ENCODE measurements around the gene GSE1. TPM values are rescaled to one million over a fixed set of nuclear protein-coding genes. Genes with fewer than 3 reads are reported as not detected.

GSE1 gene
- total and polyA plus RNA-seq, 9 of the 15 experiments (the other 6 are each of a cell fraction or from before 2014, with no cell fraction given) = 12.2 to 244 (median 57.9) TPM

DNA sequence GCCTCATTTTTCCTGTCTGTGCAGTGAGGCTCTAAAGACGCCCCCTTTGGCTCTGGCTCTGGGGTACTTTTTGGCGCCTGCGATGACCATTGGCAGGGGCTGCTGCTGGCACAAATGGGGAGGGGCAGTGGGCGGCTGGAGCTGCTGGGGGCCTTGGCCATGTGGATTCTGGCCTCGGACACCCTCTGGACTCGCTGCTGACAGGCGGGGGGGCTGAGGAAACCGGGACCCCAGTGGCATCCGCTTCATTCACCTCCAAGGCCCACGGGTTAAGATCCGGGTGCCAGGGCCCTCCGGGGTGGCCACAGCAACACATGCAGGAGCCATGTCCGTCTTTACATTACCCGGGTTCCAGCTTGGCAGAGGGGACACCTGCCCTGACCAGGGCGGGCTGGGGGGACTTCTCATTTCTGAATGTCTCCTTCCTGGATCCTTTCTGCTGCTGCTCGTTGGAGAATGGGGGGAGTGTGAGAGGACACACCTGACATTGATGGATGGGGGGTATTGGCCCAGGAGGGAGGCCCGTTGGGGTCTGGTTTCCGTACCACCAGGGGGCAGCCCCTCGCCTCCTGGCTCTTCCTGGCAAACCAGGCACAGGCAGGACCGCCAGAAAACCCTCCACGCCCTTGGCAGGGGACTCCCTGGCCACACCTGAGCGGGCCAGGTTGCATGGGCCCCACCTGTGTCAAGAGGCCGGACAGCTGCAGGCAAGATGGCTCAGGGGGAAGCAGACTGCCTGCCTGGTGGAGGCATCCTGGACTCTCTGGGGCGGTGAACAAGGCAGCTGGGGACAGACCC, 21.8 kb downstream of the GSE1 start (continued):
- TF ChIP-seq TEAD1 (CRISPR knock-in tag; IDR thresholded peaks at IDR 0.05) (no peak), ZNF699 (CRISPR knock-in tag; IDR thresholded peaks at IDR 0.05; ENCODE audit: insufficient replicate concordance) (no peak), SIN3B (IDR thresholded peaks at IDR 0.05; ENCODE audit: low read depth) (no peak), RBM22 (IDR thresholded peaks at IDR 0.05; ENCODE audit: low read depth, low read length, poor library complexity, severe bottlenecking) (peak; percentile 40), MECOM (CRISPR knock-in tag; IDR thresholded peaks at IDR 0.05) (no peak), HNRNPH1 (optimal IDR thresholded peaks at IDR 0.05; ENCODE audit: low read depth, low read length) (no peak), PTBP1 (IDR thresholded peaks at IDR 0.05; ENCODE audit: low read depth, low read length) (no peak), ZNF696 (CRISPR knock-in tag; conservative IDR thresholded peaks at IDR 0.05) (no peak), KLF16 (IDR thresholded peaks at IDR 0.05) (no peak), SAFB2 (IDR thresholded peaks at IDR 0.05; ENCODE audit: borderline replicate concordance, low read depth, low read length, severe bottlenecking) (no peak), MTA3 (IDR thresholded peaks at IDR 0.05; ENCODE audit: borderline replicate concordance) (no peak), YBX1 (IDR thresholded peaks at IDR 0.05) (no peak), MCM7 (IDR thresholded peaks at IDR 0.05) (no peak), GATA2 (CRISPR knock-in tag; IDR thresholded peaks at IDR 0.05) (no peak)
- TF ChIP-seq, protein P1, sequence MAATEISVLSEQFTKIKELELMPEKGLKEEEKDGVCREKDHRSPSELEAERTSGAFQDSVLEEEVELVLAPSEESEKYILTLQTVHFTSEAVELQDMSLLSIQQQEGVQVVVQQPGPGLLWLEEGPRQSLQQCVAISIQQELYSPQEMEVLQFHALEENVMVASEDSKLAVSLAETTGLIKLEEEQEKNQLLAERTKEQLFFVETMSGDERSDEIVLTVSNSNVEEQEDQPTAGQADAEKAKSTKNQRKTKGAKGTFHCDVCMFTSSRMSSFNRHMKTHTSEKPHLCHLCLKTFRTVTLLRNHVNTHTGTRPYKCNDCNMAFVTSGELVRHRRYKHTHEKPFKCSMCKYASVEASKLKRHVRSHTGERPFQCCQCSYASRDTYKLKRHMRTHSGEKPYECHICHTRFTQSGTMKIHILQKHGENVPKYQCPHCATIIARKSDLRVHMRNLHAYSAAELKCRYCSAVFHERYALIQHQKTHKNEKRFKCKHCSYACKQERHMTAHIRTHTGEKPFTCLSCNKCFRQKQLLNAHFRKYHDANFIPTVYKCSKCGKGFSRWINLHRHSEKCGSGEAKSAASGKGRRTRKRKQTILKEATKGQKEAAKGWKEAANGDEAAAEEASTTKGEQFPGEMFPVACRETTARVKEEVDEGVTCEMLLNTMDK (IDR thresholded peaks at IDR 0.05; ENCODE audit: borderline replicate concordance, insufficient read depth, low read depth, low read length, poor library complexity, severe bottlenecking) = peak; percentile 4
- TF ChIP-seq, protein P2, sequence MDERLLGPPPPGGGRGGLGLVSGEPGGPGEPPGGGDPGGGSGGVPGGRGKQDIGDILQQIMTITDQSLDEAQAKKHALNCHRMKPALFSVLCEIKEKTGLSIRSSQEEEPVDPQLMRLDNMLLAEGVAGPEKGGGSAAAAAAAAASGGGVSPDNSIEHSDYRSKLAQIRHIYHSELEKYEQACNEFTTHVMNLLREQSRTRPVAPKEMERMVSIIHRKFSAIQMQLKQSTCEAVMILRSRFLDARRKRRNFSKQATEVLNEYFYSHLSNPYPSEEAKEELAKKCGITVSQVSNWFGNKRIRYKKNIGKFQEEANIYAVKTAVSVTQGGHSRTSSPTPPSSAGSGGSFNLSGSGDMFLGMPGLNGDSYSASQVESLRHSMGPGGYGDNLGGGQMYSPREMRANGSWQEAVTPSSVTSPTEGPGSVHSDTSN (CRISPR knock-in tag; IDR thresholded peaks at IDR 0.05; ENCODE audit: low read depth) = no peak
- TF ChIP-seq, protein P2 (tag; conservative IDR thresholded peaks at IDR 0.05; ENCODE audit: low read depth) = peak; percentile 41
- TF ChIP-seq, protein P3, sequence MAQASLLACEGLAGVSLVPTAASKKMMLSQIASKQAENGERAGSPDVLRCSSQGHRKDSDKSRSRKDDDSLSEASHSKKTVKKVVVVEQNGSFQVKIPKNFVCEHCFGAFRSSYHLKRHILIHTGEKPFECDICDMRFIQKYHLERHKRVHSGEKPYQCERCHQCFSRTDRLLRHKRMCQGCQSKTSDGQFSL (CRISPR knock-in tag; IDR thresholded peaks at IDR 0.05) = 0 out of 2 replicates have a peak, but pooled peaks have one; percentile 26
- TF ChIP-seq, protein P3 (tag; IDR thresholded peaks at IDR 0.05) = no peak
- TF ChIP-seq, protein P4, sequence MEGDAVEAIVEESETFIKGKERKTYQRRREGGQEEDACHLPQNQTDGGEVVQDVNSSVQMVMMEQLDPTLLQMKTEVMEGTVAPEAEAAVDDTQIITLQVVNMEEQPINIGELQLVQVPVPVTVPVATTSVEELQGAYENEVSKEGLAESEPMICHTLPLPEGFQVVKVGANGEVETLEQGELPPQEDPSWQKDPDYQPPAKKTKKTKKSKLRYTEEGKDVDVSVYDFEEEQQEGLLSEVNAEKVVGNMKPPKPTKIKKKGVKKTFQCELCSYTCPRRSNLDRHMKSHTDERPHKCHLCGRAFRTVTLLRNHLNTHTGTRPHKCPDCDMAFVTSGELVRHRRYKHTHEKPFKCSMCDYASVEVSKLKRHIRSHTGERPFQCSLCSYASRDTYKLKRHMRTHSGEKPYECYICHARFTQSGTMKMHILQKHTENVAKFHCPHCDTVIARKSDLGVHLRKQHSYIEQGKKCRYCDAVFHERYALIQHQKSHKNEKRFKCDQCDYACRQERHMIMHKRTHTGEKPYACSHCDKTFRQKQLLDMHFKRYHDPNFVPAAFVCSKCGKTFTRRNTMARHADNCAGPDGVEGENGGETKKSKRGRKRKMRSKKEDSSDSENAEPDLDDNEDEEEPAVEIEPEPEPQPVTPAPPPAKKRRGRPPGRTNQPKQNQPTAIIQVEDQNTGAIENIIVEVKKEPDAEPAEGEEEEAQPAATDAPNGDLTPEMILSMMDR (IDR thresholded peaks at IDR 0.05 in 2 of 3, conservative IDR thresholded peaks at IDR 0.05 in 1 of 3; ENCODE audit: insufficient read depth in 2 of 3, low read depth in 1 of 3, low read length in 3 of 3) = peak in 2 of 3 experiments; percentile 9 to 36; a peak in 1 of 6 replicates
